Measurements from ENCODE around the gene ONECUT3. TPM values are rescaled to one million over a fixed set of nuclear protein-coding genes. Genes with fewer than 3 reads are reported as not detected.

ONECUT3 gene
- total and polyA plus RNA-seq, 8 donors = 0.13 TPM; not detected in 7

DNA sequence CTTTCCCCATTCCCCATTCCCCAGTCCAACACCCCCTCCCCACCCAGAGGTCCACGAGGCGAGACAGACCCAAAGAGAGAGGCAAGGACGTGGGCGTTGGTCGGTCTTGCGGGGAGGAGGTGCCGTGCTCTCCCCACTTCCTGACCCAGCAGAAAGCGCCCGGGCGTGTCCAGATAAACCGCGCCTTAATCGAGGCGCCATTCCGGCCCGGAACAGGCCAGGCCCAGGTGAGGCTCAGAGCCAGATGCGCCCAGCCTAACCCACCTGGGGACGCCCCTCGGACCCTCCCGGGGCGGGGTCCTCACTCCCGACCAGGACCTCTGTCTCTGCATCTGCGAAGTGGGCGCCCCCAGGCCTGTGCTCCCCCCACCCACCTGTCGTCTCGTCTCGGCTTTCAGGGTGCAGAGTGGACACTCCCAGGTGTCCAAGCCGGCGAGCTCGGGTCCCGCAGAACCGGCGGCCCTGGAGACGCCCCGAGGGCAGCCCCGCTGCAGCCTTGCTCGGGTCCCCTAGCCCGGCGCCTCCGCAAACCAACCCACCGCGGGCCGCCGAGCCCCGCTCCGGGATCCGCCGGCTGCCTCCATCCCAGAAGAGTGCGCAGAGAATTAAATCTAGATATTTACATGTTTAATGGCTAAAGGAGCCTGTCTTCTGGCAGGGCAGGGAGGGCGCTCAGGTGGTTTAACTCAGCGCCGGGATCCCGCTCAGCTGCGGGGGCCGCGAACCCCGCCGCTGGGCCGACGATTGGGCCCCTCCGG lies 5.0 kb upstream of the ONECUT3 start:
- H3K27ac ChIP-seq = no peak overlapping the region
- H3K4me1 ChIP-seq = peaks cover 0 to 20% (median 4%) of the 10 kb centered on the region in 3 donors
- FAIRE-seq = no peak

DNA sequence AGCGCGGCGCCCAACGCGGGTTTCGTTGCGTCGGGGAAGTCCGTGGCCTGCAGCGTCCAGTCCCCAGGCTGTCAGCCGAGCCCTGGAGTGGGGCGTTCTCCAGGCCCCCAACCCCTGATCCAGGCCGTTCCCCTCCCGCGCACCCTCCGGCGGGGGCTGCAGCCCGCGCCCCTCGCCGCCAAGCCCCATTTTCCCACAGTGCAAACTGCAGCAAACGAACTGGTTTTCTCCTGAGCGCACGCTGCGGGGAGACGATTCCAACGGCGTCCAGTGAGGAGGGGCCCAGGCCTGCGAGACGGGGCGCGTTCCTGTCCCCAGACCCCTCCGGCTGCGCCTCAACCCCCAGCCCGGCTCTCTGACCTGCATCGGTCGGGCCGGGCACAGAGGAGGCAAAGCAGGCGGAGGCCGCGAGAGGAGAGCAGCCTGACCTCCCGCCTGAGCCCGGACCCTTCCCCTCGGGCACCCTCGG lies 4.4 kb upstream of the ONECUT3 start:
- no peak for DNase-seq
- ATAC-seq = no peak
- no peak for FAIRE-seq
- no peaks in the 10 kb centered on the region for H3K36me3 ChIP-seq
- TF ChIP-seq, protein P1, sequence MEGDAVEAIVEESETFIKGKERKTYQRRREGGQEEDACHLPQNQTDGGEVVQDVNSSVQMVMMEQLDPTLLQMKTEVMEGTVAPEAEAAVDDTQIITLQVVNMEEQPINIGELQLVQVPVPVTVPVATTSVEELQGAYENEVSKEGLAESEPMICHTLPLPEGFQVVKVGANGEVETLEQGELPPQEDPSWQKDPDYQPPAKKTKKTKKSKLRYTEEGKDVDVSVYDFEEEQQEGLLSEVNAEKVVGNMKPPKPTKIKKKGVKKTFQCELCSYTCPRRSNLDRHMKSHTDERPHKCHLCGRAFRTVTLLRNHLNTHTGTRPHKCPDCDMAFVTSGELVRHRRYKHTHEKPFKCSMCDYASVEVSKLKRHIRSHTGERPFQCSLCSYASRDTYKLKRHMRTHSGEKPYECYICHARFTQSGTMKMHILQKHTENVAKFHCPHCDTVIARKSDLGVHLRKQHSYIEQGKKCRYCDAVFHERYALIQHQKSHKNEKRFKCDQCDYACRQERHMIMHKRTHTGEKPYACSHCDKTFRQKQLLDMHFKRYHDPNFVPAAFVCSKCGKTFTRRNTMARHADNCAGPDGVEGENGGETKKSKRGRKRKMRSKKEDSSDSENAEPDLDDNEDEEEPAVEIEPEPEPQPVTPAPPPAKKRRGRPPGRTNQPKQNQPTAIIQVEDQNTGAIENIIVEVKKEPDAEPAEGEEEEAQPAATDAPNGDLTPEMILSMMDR (IDR thresholded peaks at IDR 0.05) = no peak
- H3K4me3 ChIP-seq = peak overlapping the region in 1 of 4 donors; percentile 27
- H3K9me3 ChIP-seq = no peaks in the 10 kb centered on the region
- H3K27ac ChIP-seq = no peak overlapping the region
- intact Hi-C loops (cut with DNase I) = no loop called here
- H3K27me3 ChIP-seq = peaks cover 0 to 53% (median 10%) of the 10 kb centered on the region in 4 donors
- H3K4me1 ChIP-seq = peaks cover 0 to 20% (median 4%) of the 10 kb centered on the region in 3 donors
- WGBS, 2 donors = 3% methylated on average over 44 to 45 of the region's 45 CpGs

More for the DNA sequence above, 5.0 kb upstream of the ONECUT3 start:
- H3K27me3 ChIP-seq = peaks cover 0 to 53% (median 10%) of the 10 kb centered on the region in 4 donors
- no peaks in the 10 kb centered on the region for H3K9me3 ChIP-seq
- ATAC-seq = peak in 3 of 4 donors; percentile 38 to 54 (median 51)
- TF ChIP-seq, protein P1 (IDR thresholded peaks at IDR 0.05) = no peak
- WGBS, 2 donors = 2 to 3% methylated on average over 54 to 61 of the region's 61 CpGs
- peak overlapping the region in 1 of 4 donors; percentile 27 for H3K4me3 ChIP-seq
- no peaks in the 10 kb centered on the region for H3K36me3 ChIP-seq
- DNase-seq = peak in 1 of 6 donors; percentile 26
- intact Hi-C loops (cut with DNase I) = no loop called here

DNA sequence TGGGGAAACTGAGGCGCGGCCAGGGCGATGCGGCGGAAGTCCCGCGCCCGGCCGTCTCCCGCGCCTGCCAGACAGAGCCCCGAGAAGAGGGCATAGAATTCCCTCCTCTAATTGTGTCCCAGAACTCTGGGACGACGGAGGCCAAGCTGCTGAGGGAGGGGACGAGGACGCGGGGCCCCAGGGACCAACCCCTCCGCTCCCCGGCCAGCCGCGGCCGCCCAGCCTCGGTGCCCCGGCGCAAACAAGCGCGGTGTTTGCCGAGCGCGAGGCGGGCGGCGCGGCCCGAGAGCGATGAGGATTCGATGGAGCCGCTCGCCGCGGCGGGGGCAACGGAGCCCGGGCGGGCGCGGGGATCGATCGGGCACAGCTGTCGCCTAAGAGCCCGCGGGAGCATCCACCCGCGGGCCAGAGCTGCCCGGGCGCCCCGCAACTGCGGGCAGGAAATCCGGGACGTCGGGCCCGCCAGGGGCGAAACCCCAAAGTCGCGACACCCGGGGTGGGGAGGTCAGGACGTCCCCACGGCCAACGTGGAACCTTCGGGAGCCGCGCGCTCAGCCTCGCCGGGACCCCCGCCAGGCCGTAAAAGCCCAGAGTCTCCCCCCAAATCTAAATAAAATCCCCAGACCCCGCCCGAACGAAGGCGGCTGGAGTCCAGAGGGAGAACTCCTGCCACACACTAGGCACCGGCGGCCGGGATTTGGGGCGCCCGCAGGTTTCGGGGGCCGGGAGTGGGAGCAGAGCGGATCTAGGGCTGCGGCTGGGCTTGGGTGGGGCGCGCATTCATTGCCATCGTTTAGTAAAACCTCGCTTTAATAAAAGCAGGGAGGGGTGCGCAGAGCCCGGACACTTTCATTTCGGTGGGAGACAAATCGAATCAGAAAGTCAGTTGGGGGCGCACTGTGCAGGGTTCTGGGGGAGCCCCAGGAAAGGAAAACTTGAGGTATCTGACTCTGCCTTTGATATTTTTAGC lies 3.6 kb upstream of the ONECUT3 start:
- TF ChIP-seq, protein P1 (IDR thresholded peaks at IDR 0.05) = no peak
- intact Hi-C loops (cut with DNase I) = no loop called here
- Histone ChIP-seq H3K27me3 (peaks cover 0 to 53% (median 10%) of the 10 kb centered on the region in 4 donors), H3K36me3 (no peaks in the 10 kb centered on the region), H3K4me1 (peaks cover 0 to 20% (median 4%) of the 10 kb centered on the region in 3 donors), H3K27ac (no peak overlapping the region), H3K4me3 (peak overlapping the region in 1 of 4 donors; percentile 7), H3K9me3 (no peaks in the 10 kb centered on the region)
- DNase-seq (peak in 1 of 6 donors; percentile 45), FAIRE-seq (no peak), ATAC-seq (no peak)
- 2% methylated on average over 76 to 99 of the region's 99 CpGs for WGBS, 2 donors

DNA sequence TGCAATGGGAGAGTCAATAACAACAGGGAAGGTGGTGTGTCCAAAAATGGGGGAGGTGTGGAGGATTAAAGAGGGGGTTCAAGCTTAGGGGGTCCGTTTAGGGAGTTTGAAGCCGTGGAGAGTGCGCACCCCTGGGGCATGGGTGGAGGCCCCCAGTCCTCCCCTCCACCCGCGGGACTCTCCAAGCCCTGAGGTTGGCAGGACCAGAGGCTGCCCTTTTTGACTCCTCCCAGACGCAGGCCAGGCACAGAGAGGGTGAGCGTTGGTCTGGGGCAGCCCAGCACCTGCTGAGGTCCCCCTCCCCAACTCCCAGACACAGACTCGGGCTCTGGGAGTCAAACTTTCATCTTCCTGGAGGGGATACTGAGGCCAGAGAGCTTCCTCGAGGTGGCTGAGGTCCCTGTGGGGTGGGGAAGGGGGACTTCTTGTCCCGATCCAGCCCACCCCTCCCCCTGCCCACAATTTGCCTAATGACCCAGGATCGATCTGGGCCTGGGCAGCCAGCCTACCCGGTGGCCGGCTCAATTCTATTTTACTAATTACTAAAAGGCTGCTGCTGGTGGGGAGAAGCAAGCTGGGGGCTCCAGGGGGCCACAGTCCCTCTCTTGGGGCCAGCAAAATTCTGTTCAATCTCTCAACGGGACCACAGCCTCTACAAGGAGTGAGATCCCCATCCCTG lies 2.8 kb upstream of the ONECUT3 start:
- intact Hi-C loops (cut with DNase I) = no loop called here
- Histone ChIP-seq H3K27me3 (peaks cover 0 to 48% (median 10%) of the 10 kb centered on the region in 4 donors), H3K27ac (no peak overlapping the region), H3K4me1 (peaks cover 0 to 20% (median 4%) of the 10 kb centered on the region in 3 donors), H3K9me3 (no peaks in the 10 kb centered on the region), H3K36me3 (no peaks in the 10 kb centered on the region), H3K4me3 (no peak overlapping the region)
- DNase-seq = peak in 1 of 6 donors; percentile 51
- WGBS, 2 donors = 2 to 4% methylated on average over 14 of the region's 14 CpGs
- no peak for FAIRE-seq
- no peak for ATAC-seq
- TF ChIP-seq, protein P1 (IDR thresholded peaks at IDR 0.05) = no peak

Data from pancreas (tissue), 10 donors.